ENCODE results near the gene ITGB3BP.

ITGB3BP gene

DNA sequence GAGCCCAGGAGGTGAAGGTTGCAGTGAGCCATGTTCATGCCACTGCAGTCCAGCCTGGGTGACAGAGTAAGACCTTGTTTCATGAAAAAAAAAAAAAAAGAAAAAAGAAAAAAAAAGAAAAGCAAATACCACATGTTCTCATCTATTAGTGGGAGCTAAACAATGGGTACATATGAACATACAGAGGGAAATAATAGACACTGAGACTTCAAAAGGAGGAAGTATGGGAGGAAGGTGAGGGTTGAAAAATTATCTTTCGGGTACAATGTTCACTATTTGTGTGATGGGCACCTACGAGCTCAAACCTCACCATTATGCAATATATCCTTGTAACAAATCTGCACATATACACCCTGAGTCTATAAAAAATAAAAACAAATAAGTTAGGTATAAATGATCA, 6.4 kb downstream of the ITGB3BP start:
- Histone ChIP-seq H3K9me3 (ENCODE audit: control insufficient read depth in 2 of 2, low read length in 2 of 2) (no peaks in the 10 kb centered on the region), H3K36me3 (ENCODE audit: control insufficient read depth in 2 of 2, insufficient read depth in 2 of 2, low read length in 2 of 2) (no peaks in the 10 kb centered on the region), H3K27ac (ENCODE audit: low read depth in 2 of 2, low read length in 2 of 2) (no peak overlapping the region), H3K9ac (ENCODE audit: low read depth in 1 of 2, low read length in 2 of 2) (no peak overlapping the region), H3K27me3 (ENCODE audit: control insufficient read depth in 2 of 2, insufficient read depth in 2 of 2, low read length in 2 of 2) (no peaks in the 10 kb centered on the region), H3K4me1 (ENCODE audit: control insufficient read depth in 2 of 2, insufficient read depth in 2 of 2, low read length in 2 of 2) (no peaks in the 10 kb centered on the region), H3K4me3 (ENCODE audit: low read length in 2 of 2) (no peak overlapping the region)

DNA sequence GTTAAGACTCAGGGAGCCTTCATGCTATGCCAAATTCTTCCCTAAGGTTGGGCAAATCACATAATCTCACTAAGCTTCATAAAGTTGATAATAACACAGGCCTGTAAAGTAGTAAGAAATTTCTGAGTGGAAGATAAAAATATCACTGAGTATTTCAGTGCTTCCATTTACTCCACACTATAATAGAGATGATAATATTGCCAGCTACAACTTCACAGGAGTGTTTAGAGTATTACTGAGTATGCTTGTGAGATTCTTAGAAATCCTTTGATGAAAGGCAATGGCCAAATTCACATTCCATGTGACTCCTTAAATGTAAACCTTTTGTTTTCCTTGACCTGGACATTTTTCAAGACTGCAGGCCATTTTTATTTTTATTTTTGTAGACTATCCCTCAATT, 10.4 kb downstream of the ITGB3BP start:
- Histone ChIP-seq H3K9me3 (ENCODE audit: control insufficient read depth in 2 of 2, low read length in 2 of 2) (no peaks in the 10 kb centered on the region), H3K4me3 (ENCODE audit: low read length in 2 of 2) (no peak overlapping the region), H3K27me3 (ENCODE audit: control insufficient read depth in 2 of 2, insufficient read depth in 2 of 2, low read length in 2 of 2) (no peaks in the 10 kb centered on the region), H3K9ac (ENCODE audit: low read depth in 1 of 2, low read length in 2 of 2) (no peak overlapping the region), H3K27ac (ENCODE audit: low read depth in 2 of 2, low read length in 2 of 2) (no peak overlapping the region), H3K4me1 (ENCODE audit: control insufficient read depth in 2 of 2, insufficient read depth in 2 of 2, low read length in 2 of 2) (no peaks in the 10 kb centered on the region), H3K36me3 (ENCODE audit: control insufficient read depth in 2 of 2, insufficient read depth in 2 of 2, low read length in 2 of 2) (peaks cover 0 to 3% of the 10 kb centered on the region in 2 donors)

DNA sequence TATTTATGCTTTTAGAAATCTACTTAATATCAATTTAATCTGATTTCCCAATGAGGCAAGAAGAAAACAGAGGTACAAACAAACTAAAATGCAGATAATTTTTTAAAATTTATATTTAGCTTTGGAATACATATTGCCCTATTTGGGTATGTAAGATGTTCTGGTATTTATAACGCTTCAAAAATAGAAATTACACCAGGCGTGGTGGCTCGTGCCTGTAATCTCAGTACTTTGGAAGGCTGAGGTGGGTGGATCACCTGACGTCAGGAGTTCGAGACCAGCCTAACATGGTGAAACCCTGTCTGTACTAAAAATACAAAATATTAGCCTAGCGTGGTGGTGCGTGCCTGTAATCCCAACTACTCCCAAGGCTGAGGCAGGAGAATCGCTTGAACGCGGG, 13.3 kb downstream of the ITGB3BP start:
- no peak overlapping the region for H3K4me3 ChIP-seq (ENCODE audit: low read length in 2 of 2)
- peaks cover 3 to 10% of the 10 kb centered on the region in 2 donors for H3K36me3 ChIP-seq (ENCODE audit: control insufficient read depth in 2 of 2, insufficient read depth in 2 of 2, low read length in 2 of 2)
- no peaks in the 10 kb centered on the region for H3K27me3 ChIP-seq (ENCODE audit: control insufficient read depth in 2 of 2, insufficient read depth in 2 of 2, low read length in 2 of 2)
- H3K9me3 ChIP-seq (ENCODE audit: control insufficient read depth in 2 of 2, low read length in 2 of 2): no peaks in the 10 kb centered on the region
- H3K9ac ChIP-seq (ENCODE audit: low read depth in 1 of 2, low read length in 2 of 2): no peak overlapping the region
- no peaks in the 10 kb centered on the region for H3K4me1 ChIP-seq (ENCODE audit: control insufficient read depth in 2 of 2, insufficient read depth in 2 of 2, low read length in 2 of 2)
- H3K27ac ChIP-seq (ENCODE audit: low read depth in 2 of 2, low read length in 2 of 2): no peak overlapping the region

DNA sequence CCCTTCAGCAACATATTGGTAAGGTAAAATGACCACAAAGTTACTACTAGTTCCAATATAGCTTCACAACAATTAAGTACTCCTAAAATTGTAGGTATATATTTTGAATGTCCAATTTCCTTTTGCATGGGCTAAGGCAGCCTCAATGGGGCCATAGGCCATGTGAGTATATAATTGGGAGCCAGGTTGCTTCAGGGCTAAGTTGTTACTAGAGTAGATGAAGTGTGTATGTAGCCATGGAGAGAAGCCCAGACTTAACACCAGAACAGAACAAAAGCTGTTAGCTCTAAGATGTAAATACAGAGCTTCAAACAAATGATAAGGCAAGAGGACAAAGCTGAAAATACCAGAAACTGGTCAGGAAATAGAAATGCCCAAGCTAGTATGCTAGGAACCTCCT, 16.2 kb downstream of the ITGB3BP start:
- H3K27ac ChIP-seq (ENCODE audit: low read depth in 2 of 2, low read length in 2 of 2): no peak overlapping the region
- H3K4me1 ChIP-seq (ENCODE audit: control insufficient read depth in 2 of 2, insufficient read depth in 2 of 2, low read length in 2 of 2): no peaks in the 10 kb centered on the region
- H3K36me3 ChIP-seq (ENCODE audit: control insufficient read depth in 2 of 2, insufficient read depth in 2 of 2, low read length in 2 of 2): peaks cover 3 to 10% of the 10 kb centered on the region in 2 donors
- no peak overlapping the region for H3K4me3 ChIP-seq (ENCODE audit: low read length in 2 of 2)
- H3K9me3 ChIP-seq (ENCODE audit: control insufficient read depth in 2 of 2, low read length in 2 of 2): no peaks in the 10 kb centered on the region
- no peak overlapping the region for H3K9ac ChIP-seq (ENCODE audit: low read depth in 1 of 2, low read length in 2 of 2)
- H3K27me3 ChIP-seq (ENCODE audit: control insufficient read depth in 2 of 2, insufficient read depth in 2 of 2, low read length in 2 of 2): no peaks in the 10 kb centered on the region

DNA sequence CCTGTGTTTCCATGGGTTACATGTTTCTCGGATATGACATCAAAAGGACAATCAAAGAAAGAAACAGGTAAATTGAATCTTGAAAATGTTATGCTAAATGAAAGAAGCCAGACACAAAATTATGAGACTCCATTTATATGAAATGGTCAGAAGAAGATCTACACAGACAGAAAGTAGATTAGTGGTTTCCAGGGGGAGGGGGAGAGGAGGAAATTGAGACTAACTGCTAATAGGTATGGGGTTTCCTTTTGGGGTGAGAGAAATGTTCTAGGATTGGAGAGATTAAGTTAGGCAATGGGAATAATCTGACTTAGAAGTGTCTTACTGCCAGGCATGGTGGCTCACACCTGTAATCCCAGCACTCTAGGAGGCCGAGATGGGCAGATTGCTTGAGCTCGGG, 21.8 kb downstream of the ITGB3BP start:
- no peak overlapping the region for H3K4me3 ChIP-seq (ENCODE audit: low read length in 2 of 2)
- no peaks in the 10 kb centered on the region for H3K9me3 ChIP-seq (ENCODE audit: control insufficient read depth in 2 of 2, low read length in 2 of 2)
- H3K36me3 ChIP-seq (ENCODE audit: control insufficient read depth in 2 of 2, insufficient read depth in 2 of 2, low read length in 2 of 2): no peaks in the 10 kb centered on the region
- H3K27me3 ChIP-seq (ENCODE audit: control insufficient read depth in 2 of 2, insufficient read depth in 2 of 2, low read length in 2 of 2): no peaks in the 10 kb centered on the region
- no peak overlapping the region for H3K9ac ChIP-seq (ENCODE audit: low read depth in 1 of 2, low read length in 2 of 2)
- no peak overlapping the region for H3K27ac ChIP-seq (ENCODE audit: low read depth in 2 of 2, low read length in 2 of 2)
- H3K4me1 ChIP-seq (ENCODE audit: control insufficient read depth in 2 of 2, insufficient read depth in 2 of 2, low read length in 2 of 2): peaks cover 0 to 4% of the 10 kb centered on the region in 2 donors

DNA sequence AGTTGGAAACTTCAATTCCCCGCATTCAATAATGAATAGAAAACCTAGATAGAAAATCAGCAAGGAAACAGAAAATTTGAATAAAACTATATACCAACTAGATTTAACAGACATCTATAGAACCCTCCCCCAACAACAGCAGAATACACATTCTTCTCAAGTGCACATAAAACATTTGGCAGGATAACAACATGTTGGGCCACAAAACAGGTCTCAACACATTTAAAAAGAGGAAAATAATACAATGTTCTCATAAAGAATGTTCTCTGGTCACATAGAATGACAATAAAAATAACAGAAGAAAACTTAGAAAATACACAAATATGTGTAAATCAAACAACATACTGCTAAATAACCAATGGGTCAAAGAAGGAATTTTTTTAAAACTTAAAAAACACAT, 24.9 kb downstream of the ITGB3BP start:
- H3K27ac ChIP-seq (ENCODE audit: low read depth in 2 of 2, low read length in 2 of 2): no peak overlapping the region
- H3K9ac ChIP-seq (ENCODE audit: low read depth in 1 of 2, low read length in 2 of 2): no peak overlapping the region
- H3K4me1 ChIP-seq (ENCODE audit: control insufficient read depth in 2 of 2, insufficient read depth in 2 of 2, low read length in 2 of 2): peaks cover 0 to 4% of the 10 kb centered on the region in 2 donors
- no peaks in the 10 kb centered on the region for H3K36me3 ChIP-seq (ENCODE audit: control insufficient read depth in 2 of 2, insufficient read depth in 2 of 2, low read length in 2 of 2)
- no peaks in the 10 kb centered on the region for H3K9me3 ChIP-seq (ENCODE audit: control insufficient read depth in 2 of 2, low read length in 2 of 2)
- no peak overlapping the region for H3K4me3 ChIP-seq (ENCODE audit: low read length in 2 of 2)
- H3K27me3 ChIP-seq (ENCODE audit: control insufficient read depth in 2 of 2, insufficient read depth in 2 of 2, low read length in 2 of 2): no peaks in the 10 kb centered on the region

DNA sequence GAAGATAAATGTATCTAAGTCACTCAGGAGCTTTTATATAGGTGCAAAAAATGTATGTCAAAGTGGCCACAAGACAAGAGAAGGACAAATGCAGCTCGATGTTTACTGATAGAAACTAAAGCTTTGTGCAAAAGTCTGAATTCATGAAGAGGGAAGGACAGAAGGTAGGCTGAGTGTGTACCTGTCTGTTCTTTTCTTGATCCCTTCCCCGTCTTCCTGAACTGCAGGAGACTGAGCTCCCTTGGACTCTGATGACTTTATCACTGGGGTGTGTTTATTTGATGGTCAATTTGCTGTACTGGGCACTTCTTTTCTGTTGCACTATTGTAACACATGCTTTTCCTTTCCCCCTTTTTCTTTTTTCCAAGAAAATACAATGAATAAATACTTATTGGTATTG, 25.4 kb downstream of the ITGB3BP start:
- Histone ChIP-seq H3K27me3 (ENCODE audit: control insufficient read depth in 2 of 2, insufficient read depth in 2 of 2, low read length in 2 of 2) (no peaks in the 10 kb centered on the region), H3K27ac (ENCODE audit: low read depth in 2 of 2, low read length in 2 of 2) (no peak overlapping the region), H3K36me3 (ENCODE audit: control insufficient read depth in 2 of 2, insufficient read depth in 2 of 2, low read length in 2 of 2) (no peaks in the 10 kb centered on the region), H3K4me3 (ENCODE audit: low read length in 2 of 2) (no peak overlapping the region), H3K9me3 (ENCODE audit: control insufficient read depth in 2 of 2, low read length in 2 of 2) (no peaks in the 10 kb centered on the region), H3K9ac (ENCODE audit: low read depth in 1 of 2, low read length in 2 of 2) (no peak overlapping the region), H3K4me1 (ENCODE audit: control insufficient read depth in 2 of 2, insufficient read depth in 2 of 2, low read length in 2 of 2) (peaks cover 0 to 4% of the 10 kb centered on the region in 2 donors)

DNA sequence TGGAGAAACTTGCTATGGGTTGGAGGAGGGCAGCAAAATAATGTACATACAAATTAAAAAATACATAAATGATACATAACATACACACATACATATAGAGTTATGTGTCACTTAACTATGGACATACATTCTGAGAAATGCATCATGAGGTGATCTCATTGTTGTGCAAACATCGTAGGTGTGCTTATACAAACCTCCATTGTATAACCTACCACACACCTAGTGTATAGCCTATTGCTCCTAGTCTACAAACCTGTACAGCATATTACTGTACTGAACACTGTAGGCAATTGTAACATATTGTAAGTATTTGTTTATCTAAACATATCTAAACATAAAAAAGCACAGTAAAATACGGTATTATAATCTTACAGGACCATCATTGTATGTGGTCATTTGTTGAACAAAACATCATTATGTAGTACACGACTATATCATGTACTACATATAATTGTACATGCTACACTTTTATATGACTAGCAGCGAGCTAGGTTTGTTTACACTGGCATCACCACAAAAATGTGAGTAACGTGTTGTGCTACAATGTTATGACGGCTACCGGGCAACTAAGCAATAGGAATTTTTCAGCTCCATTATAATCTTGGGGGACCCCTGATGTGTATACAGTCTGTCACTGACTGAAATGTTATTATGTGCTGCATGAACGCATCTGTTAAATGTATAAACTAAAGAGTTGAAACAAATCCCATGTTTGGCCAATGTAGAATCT, 35.5 kb downstream of the ITGB3BP start:
- Histone ChIP-seq H3K27ac (ENCODE audit: low read depth in 2 of 2, low read length in 2 of 2) (no peak overlapping the region), H3K4me3 (ENCODE audit: low read length in 2 of 2) (no peak overlapping the region), H3K9ac (ENCODE audit: low read depth in 1 of 2, low read length in 2 of 2) (no peak overlapping the region), H3K36me3 (ENCODE audit: control insufficient read depth in 2 of 2, insufficient read depth in 2 of 2, low read length in 2 of 2) (no peaks in the 10 kb centered on the region), H3K27me3 (ENCODE audit: control insufficient read depth in 2 of 2, insufficient read depth in 2 of 2, low read length in 2 of 2) (no peaks in the 10 kb centered on the region), H3K4me1 (ENCODE audit: control insufficient read depth in 2 of 2, insufficient read depth in 2 of 2, low read length in 2 of 2) (peaks cover 0 to 6% of the 10 kb centered on the region in 2 donors), H3K9me3 (ENCODE audit: control insufficient read depth in 2 of 2, low read length in 2 of 2) (no peaks in the 10 kb centered on the region)

DNA sequence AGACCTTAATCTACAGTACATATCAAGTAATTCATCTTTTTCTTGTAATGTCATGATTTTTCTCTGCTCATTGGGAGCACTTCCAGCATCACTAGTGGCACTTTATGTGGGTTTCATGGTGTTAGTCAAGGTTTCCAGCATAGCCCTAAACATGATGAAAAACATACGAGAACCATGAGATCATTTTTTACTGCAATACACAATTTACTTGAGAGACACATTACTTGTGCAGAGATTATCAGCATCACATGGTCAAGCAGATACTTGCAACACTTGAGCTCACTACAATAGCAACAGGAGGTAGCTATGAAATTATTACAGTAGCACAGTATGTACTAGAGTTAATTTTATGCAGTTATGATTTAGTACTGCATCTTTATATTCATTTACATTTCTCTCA, 36.4 kb downstream of the ITGB3BP start:
- H3K27ac ChIP-seq (ENCODE audit: low read depth in 2 of 2, low read length in 2 of 2): no peak overlapping the region
- no peak overlapping the region for H3K9ac ChIP-seq (ENCODE audit: low read depth in 1 of 2, low read length in 2 of 2)
- no peaks in the 10 kb centered on the region for H3K36me3 ChIP-seq (ENCODE audit: control insufficient read depth in 2 of 2, insufficient read depth in 2 of 2, low read length in 2 of 2)
- no peak overlapping the region for H3K4me3 ChIP-seq (ENCODE audit: low read length in 2 of 2)
- H3K9me3 ChIP-seq (ENCODE audit: control insufficient read depth in 2 of 2, low read length in 2 of 2): no peaks in the 10 kb centered on the region
- H3K27me3 ChIP-seq (ENCODE audit: control insufficient read depth in 2 of 2, insufficient read depth in 2 of 2, low read length in 2 of 2): no peaks in the 10 kb centered on the region
- H3K4me1 ChIP-seq (ENCODE audit: control insufficient read depth in 2 of 2, insufficient read depth in 2 of 2, low read length in 2 of 2): peaks cover 0 to 6% of the 10 kb centered on the region in 2 donors

DNA sequence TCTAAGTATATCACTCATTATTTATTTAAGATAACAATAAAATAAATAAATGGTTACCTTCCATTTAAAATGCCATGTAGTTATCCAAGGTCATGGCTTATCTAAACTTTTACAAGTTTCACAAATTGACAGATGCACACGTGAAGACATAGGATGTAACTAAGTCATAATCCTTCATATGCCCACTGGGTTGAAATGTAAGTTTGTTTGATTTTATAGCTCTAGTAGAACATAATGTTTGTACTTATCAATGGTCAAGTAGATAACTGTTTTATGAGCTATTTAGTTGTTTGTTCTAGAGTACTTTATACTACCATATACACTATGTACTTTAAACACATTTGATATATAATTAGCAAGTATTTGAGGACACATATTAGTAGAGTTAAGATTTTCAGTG, 43.0 kb downstream of the ITGB3BP start:
- Histone ChIP-seq H3K27ac (ENCODE audit: low read depth in 2 of 2, low read length in 2 of 2) (no peak overlapping the region), H3K9me3 (ENCODE audit: control insufficient read depth in 2 of 2, low read length in 2 of 2) (no peaks in the 10 kb centered on the region), H3K4me1 (ENCODE audit: control insufficient read depth in 2 of 2, insufficient read depth in 2 of 2, low read length in 2 of 2) (no peaks in the 10 kb centered on the region), H3K36me3 (ENCODE audit: control insufficient read depth in 2 of 2, insufficient read depth in 2 of 2, low read length in 2 of 2) (no peaks in the 10 kb centered on the region), H3K4me3 (ENCODE audit: low read length in 2 of 2) (no peak overlapping the region), H3K9ac (ENCODE audit: low read depth in 1 of 2, low read length in 2 of 2) (no peak overlapping the region), H3K27me3 (ENCODE audit: control insufficient read depth in 2 of 2, insufficient read depth in 2 of 2, low read length in 2 of 2) (no peaks in the 10 kb centered on the region)
